GM12878 (cell line): ENCODE results near the gene RASD1. TPM values are rescaled to one million over a fixed set of nuclear protein-coding genes. Genes with fewer than 3 reads are reported as not detected.

Experiments used
- ATAC-seq: fragments of 200-7000 bp; cut with Tn5 transposase; 3 replicates; pipeline ENCODE4 v1.9.1; 2020; ENCODE audit warnings: mild to moderate bottlenecking, moderate library complexity
- BruUV-seq: library from RNA; stranded (reverse); fragments of 400-500 nt; replicated peaks from 2 replicates; lab custom pipeline; 2021; lab: Mats Ljungman, UMichigan
- CTCF ChIA-PET: fragments of 300-600 bp; sonication (Branson Sonifier 250); formaldehyde crosslinking; extraction: SDS; loops from one replicate; lab custom pipeline; 2021; ENCODE audit warnings: inconsistent platforms; lab: Yijun Ruan, JAX
- POLR2A ChIA-PET: fragments of 350-600 bp; formaldehyde crosslinking; extraction: SDS; loops from one replicate; lab custom pipeline; 2021; ENCODE audit warnings: inconsistent platforms; lab: Charles Lee
- RAD21 ChIA-PET: fragments of 300-600 bp; sonication (Branson Sonifier 250); formaldehyde crosslinking; loops from one replicate; lab custom pipeline; 2023; ENCODE audit warnings: antibody characterized with exemption; ENCODE audit not compliant: unreplicated experiment; lab: Charles Lee
- SMC1A ChIA-PET: fragments of 300-600 bp; sonication (Branson Sonifier 250); formaldehyde crosslinking; loops from one replicate; lab custom pipeline; 2023; ENCODE audit not compliant: unreplicated experiment, uncharacterized antibody; lab: Charles Lee
- DNase-seq: peaks from one replicate; pipeline ENCODE4 v3.0.0-alpha.2; 2011; ENCODE audit warnings: low read depth, low spot score
- FAIRE-seq: peaks from 3 replicates; lab custom pipeline; 2011; peaks lifted over from hg19 to GRCh38; lab: Jason Lieb, UNC
- H2AFZ ChIP-seq: 2 replicates; pipeline ENCODE4 v1.6.0; 2011; ENCODE audit warnings: low read depth, low read length, control low read depth; ENCODE audit not compliant: control insufficient read depth
- H3K27ac ChIP-seq: 2 replicates; pipeline ENCODE4 v1.5.1; 2011; ENCODE audit warnings: control low read depth; ENCODE audit not compliant: control insufficient read depth, insufficient read depth
- H3K27me3 ChIP-seq, 2 experiments: replicated peaks in 1 of 2; 2 replicates each; pipeline versions ENCODE4 v1.6.0 to v1.6.1; 2011; ENCODE audit warnings: low read length in 1 of 2; ENCODE audit not compliant: control insufficient read depth in 2 of 2, insufficient read depth in 2 of 2
- H3K36me3 ChIP-seq, 2 experiments: 2 replicates each; pipeline ENCODE4 v1.5.1; 2011; ENCODE audit warnings: low read length in 1 of 2; ENCODE audit not compliant: control insufficient read depth in 2 of 2, insufficient read depth in 2 of 2
- H3K4me1 ChIP-seq: 2 replicates; pipeline ENCODE4 v1.6.1; 2011; ENCODE audit warnings: mild to moderate bottlenecking, low read length, moderate library complexity, mixed read lengths; ENCODE audit not compliant: control insufficient read depth, insufficient read depth
- H3K4me2 ChIP-seq: 2 replicates; pipeline ENCODE4 v1.6.0; 2011; ENCODE audit warnings: control low read depth; ENCODE audit not compliant: control insufficient read depth, insufficient read depth
- H3K4me3 ChIP-seq: fragments of 200-600 bp; sonication (generic); 2 replicates; pipeline ENCODE4 v1.5.1; 2016
- H3K79me2 ChIP-seq: 2 replicates; pipeline ENCODE4 v1.6.0; 2011; ENCODE audit warnings: low read length; ENCODE audit not compliant: control insufficient read depth, insufficient read depth
- H3K9ac ChIP-seq: 2 replicates; pipeline ENCODE4 v1.8.0; 2011; ENCODE audit warnings: low read length, control low read depth, mixed read lengths; ENCODE audit not compliant: control insufficient read depth, insufficient read depth
- H3K9me3 ChIP-seq: replicated peaks from 3 replicates; pipeline ENCODE4 v1.5.1; 2011; ENCODE audit warnings: mild to moderate bottlenecking, low read length; ENCODE audit not compliant: control insufficient read depth, insufficient read depth
- H4K20me1 ChIP-seq: 2 replicates; pipeline ENCODE4 v1.6.0; 2011; ENCODE audit not compliant: control insufficient read depth, insufficient read depth
- ASH2L ChIP-seq: fragments of 300-600, 200-600 bp; sonication (generic); IDR thresholded peaks from 2 replicates; pipeline ENCODE4 v1.6.1; 2017; ENCODE audit warnings: low read depth, mild to moderate bottlenecking, borderline replicate concordance
- ATF7 ChIP-seq: fragments of 450-650 bp; IDR thresholded peaks from 2 replicates; pipeline ENCODE4 v1.6.1; 2016; ENCODE audit warnings: low read depth, mild to moderate bottlenecking
- CHD2 ChIP-seq: IDR thresholded peaks from 2 replicates; pipeline ENCODE4 v1.6.1; 2011; ENCODE audit warnings: low read depth, low read length, improper control_type of control experiment, borderline replicate concordance
- DPF2 ChIP-seq: fragments of 450-650 bp; IDR thresholded peaks from 2 replicates; pipeline ENCODE4 v1.6.1; 2017; ENCODE audit warnings: mild to moderate bottlenecking
- MTA2 ChIP-seq: fragments of 450-650 bp; IDR thresholded peaks from 2 replicates; pipeline ENCODE4 v1.6.1; 2016; ENCODE audit warnings: low read depth, mild to moderate bottlenecking, moderate library complexity
- NFXL1 ChIP-seq: fragments of 450-650 bp; IDR thresholded peaks from 2 replicates; pipeline ENCODE4 v1.6.1; 2017; ENCODE audit warnings: antibody characterized with exemption, mild to moderate bottlenecking, borderline replicate concordance
- NR2F1 ChIP-seq: fragments of 450-650 bp; conservative IDR thresholded peaks from 2 replicates; pipeline ENCODE4 v1.6.1; 2017; ENCODE audit warnings: mild to moderate bottlenecking
- TCF7 ChIP-seq: IDR thresholded peaks from 2 replicates; pipeline ENCODE4 v1.6.1; 2014; ENCODE audit warnings: antibody characterized with exemption, borderline replicate concordance
- ZNF217 ChIP-seq: fragments of 450-650 bp; IDR thresholded peaks from 2 replicates; pipeline ENCODE4 v1.6.1; 2017; ENCODE audit warnings: antibody characterized with exemption, mild to moderate bottlenecking
- ZNF24 ChIP-seq: fragments of 450-650 bp; IDR thresholded peaks from 2 replicates; pipeline ENCODE4 v1.6.1; 2017; ENCODE audit warnings: antibody characterized with exemption, mild to moderate bottlenecking
- ZNF384 ChIP-seq: IDR thresholded peaks from 2 replicates; pipeline ENCODE4 v1.6.1; 2012; ENCODE audit warnings: low read depth, mild to moderate bottlenecking, low read length, improper control_type of control experiment, borderline replicate concordance
- WGBS: methylation state at CpG from one replicate; pipeline ENCODE4 v1.1.6; 2016; ENCODE audit warnings: low lambda C conversion rate; ENCODE audit not compliant: insufficient replicate concordance, insufficient coverage; ENCODE audit errors: missing lambda C conversion rate; 5-methylcytosine and 5-hydroxymethylcytosine counted together
- in situ Hi-C: fragments of 300-500 bp; cut with MboI; formaldehyde crosslinking; loops from 9 replicates; pipeline ENCODE4 v1.14.3; 2018; ENCODE audit warnings: mixed read lengths
- intact Hi-C: fragments of 100-400 bp; cut with micrococcal nuclease; formaldehyde crosslinking; loops from one replicate; pipeline ENCODE4 v1.14.2; 2022; ENCODE audit not compliant: unreplicated experiment
- polyA plus RNA-seq, 11 experiments: library from polyadenylated mRNA; depleted of rRNA in 4 of 11; unstranded in 6 of 11; stranded (reverse) in 5 of 11; fragments of >200 nt; fragmentation: Nextera tagmentation in 4 of 11; fragmentation: Illumina TruSeq in 1 of 11; extraction: Ambion mirVana in 4 of 11; extraction: Trizol in 1 of 11; gene quantifications; 1 replicate in 1 of 11; 2 replicates in 10 of 11; pipeline versions ENCODE4 v1.2.1 to v1.2.3, GENCODE V29; 2011 to 2016; ENCODE audit warnings: inconsistent platforms in 2 of 11, missing spikeins in 2 of 11, low read depth in 1 of 11
- total RNA-seq, 4 experiments: library from RNA; depleted of rRNA in 3 of 4; stranded (reverse); fragments of >200 nt in 3 of 4; fragmentation: Illumina TruSeq in 1 of 4; extraction: Trizol in 1 of 4; gene quantifications; 2 replicates each; pipeline versions ENCODE4 v1.2.1 to v1.2.3, GENCODE V29; 2013 to 2021
- TF ChIP-seq, protein P1 (sequence below): fragments of 450-650 bp; IDR thresholded peaks from 2 replicates; pipeline ENCODE4 v1.6.1; 2018; ENCODE audit warnings: mild to moderate bottlenecking, low read depth, moderate library complexity; ENCODE audit not compliant: partially characterized antibody
- TF ChIP-seq, protein P2 (sequence below): fragments of 450-650 bp; IDR thresholded peaks from 2 replicates; pipeline ENCODE4 v1.6.1; 2017; ENCODE audit warnings: mild to moderate bottlenecking, low read depth, inconsistent platforms; ENCODE audit not compliant: poor library complexity, severe bottlenecking
- TF ChIP-seq, protein P3 (sequence below): fragments of 450-650 bp; conservative IDR thresholded peaks from 2 replicates; pipeline ENCODE4 v1.6.1; 2017; ENCODE audit warnings: mild to moderate bottlenecking, moderate library complexity
- TF ChIP-seq, protein P4 (sequence below): fragments of 450-650 bp; formaldehyde crosslinking; IDR thresholded peaks from 2 replicates; pipeline ENCODE4 v1.5.0; 2022; ENCODE audit warnings: mild to moderate bottlenecking, missing genetic modification characterization

Gene RASD1
- total and polyA plus RNA-seq, 10 of the 15 experiments (the other 5 are each of a cell fraction or from before 2014, with no cell fraction given): 0.14 to 0.33 TPM; not detected in 8

DNA sequence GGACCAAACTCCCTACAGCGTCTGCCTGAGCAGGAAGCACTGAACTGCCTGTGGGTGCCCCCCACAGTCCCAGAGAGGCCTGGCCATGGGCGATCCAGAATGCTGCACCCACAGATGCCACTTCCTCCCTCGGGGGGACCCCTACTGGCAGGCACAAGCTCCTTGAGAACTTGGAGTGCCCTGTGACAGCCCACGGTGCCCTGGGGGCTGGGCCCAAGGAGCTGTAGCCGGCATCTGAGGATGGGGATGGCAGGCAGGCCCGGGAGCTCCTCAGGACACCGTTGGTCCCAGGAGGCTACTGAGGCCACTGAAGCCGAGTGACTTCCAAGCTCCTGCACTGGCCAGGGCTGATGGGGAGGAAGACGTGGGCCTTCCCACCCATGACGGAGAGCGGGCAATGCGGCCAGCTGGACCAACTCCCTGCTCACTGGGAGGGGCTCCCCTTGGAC is 15.1 kb upstream of the RASD1 start:
- no TSS peak for BruUV-seq
- SMC1A ChIA-PET: no interaction called here
- H3K79me2 ChIP-seq: no peaks in the 10 kb centered on the region
- no peak for FAIRE-seq
- no peaks in the 10 kb centered on the region for H3K27me3 ChIP-seq
- POLR2A ChIA-PET: no interaction called here
- H3K4me3 ChIP-seq: no peak overlapping the region
- 38% methylated on average over 12 of the region's 12 CpGs for WGBS
- in situ Hi-C loops: no loop called here
- DNase-seq: no peak
- CTCF ChIA-PET: interaction anchor here (0.7 kb wide), 1 partner anchor 57 kb away, joined by 3 read pairs; no protein-coding TSS in a partner anchor
- intact Hi-C loops: no loop called here
- H3K27ac ChIP-seq: no peak overlapping the region
- H3K4me1 ChIP-seq: no peaks in the 10 kb centered on the region
- no peaks in the 10 kb centered on the region for H4K20me1 ChIP-seq
- H2AFZ ChIP-seq: no peak overlapping the region
- no peak overlapping the region for H3K9ac ChIP-seq
- no peaks in the 10 kb centered on the region for H3K9me3 ChIP-seq
- H3K36me3 ChIP-seq: no peaks in the 10 kb centered on the region
- RAD21 ChIA-PET: no interaction called here
- no peak for ATAC-seq
- H3K4me2 ChIP-seq: no peak overlapping the region
- no peak for TF ChIP-seq NR2F1
- TF ChIP-seq, protein P1, sequence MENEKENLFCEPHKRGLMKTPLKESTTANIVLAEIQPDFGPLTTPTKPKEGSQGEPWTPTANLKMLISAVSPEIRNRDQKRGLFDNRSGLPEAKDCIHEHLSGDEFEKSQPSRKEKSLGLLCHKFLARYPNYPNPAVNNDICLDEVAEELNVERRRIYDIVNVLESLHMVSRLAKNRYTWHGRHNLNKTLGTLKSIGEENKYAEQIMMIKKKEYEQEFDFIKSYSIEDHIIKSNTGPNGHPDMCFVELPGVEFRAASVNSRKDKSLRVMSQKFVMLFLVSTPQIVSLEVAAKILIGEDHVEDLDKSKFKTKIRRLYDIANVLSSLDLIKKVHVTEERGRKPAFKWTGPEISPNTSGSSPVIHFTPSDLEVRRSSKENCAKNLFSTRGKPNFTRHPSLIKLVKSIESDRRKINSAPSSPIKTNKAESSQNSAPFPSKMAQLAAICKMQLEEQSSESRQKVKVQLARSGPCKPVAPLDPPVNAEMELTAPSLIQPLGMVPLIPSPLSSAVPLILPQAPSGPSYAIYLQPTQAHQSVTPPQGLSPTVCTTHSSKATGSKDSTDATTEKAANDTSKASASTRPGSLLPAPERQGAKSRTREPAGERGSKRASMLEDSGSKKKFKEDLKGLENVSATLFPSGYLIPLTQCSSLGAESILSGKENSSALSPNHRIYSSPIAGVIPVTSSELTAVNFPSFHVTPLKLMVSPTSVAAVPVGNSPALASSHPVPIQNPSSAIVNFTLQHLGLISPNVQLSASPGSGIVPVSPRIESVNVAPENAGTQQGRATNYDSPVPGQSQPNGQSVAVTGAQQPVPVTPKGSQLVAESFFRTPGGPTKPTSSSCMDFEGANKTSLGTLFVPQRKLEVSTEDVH: no peak
- no peak for TF ChIP-seq DPF2
- no peak for TF ChIP-seq ZNF24
- no peak for TF ChIP-seq ATF7
- TF ChIP-seq MTA2: no peak
- no peak for TF ChIP-seq ASH2L
- no peak for TF ChIP-seq NFXL1
- TF ChIP-seq ZNF384: no peak
- no peak for TF ChIP-seq ZNF217
- TF ChIP-seq, protein P2, sequence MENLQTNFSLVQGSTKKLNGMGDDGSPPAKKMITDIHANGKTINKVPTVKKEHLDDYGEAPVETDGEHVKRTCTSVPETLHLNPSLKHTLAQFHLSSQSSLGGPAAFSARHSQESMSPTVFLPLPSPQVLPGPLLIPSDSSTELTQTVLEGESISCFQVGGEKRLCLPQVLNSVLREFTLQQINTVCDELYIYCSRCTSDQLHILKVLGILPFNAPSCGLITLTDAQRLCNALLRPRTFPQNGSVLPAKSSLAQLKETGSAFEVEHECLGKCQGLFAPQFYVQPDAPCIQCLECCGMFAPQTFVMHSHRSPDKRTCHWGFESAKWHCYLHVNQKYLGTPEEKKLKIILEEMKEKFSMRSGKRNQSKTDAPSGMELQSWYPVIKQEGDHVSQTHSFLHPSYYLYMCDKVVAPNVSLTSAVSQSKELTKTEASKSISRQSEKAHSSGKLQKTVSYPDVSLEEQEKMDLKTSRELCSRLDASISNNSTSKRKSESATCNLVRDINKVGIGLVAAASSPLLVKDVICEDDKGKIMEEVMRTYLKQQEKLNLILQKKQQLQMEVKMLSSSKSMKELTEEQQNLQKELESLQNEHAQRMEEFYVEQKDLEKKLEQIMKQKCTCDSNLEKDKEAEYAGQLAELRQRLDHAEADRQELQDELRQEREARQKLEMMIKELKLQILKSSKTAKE: no peak
- TF ChIP-seq, protein P3, sequence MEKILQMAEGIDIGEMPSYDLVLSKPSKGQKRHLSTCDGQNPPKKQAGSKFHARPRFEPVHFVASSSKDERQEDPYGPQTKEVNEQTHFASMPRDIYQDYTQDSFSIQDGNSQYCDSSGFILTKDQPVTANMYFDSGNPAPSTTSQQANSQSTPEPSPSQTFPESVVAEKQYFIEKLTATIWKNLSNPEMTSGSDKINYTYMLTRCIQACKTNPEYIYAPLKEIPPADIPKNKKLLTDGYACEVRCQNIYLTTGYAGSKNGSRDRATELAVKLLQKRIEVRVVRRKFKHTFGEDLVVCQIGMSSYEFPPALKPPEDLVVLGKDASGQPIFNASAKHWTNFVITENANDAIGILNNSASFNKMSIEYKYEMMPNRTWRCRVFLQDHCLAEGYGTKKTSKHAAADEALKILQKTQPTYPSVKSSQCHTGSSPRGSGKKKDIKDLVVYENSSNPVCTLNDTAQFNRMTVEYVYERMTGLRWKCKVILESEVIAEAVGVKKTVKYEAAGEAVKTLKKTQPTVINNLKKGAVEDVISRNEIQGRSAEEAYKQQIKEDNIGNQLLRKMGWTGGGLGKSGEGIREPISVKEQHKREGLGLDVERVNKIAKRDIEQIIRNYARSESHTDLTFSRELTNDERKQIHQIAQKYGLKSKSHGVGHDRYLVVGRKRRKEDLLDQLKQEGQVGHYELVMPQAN: no peak
- no peak for TF ChIP-seq TCF7
- no peak for TF ChIP-seq CHD2
- TF ChIP-seq, protein P4, sequence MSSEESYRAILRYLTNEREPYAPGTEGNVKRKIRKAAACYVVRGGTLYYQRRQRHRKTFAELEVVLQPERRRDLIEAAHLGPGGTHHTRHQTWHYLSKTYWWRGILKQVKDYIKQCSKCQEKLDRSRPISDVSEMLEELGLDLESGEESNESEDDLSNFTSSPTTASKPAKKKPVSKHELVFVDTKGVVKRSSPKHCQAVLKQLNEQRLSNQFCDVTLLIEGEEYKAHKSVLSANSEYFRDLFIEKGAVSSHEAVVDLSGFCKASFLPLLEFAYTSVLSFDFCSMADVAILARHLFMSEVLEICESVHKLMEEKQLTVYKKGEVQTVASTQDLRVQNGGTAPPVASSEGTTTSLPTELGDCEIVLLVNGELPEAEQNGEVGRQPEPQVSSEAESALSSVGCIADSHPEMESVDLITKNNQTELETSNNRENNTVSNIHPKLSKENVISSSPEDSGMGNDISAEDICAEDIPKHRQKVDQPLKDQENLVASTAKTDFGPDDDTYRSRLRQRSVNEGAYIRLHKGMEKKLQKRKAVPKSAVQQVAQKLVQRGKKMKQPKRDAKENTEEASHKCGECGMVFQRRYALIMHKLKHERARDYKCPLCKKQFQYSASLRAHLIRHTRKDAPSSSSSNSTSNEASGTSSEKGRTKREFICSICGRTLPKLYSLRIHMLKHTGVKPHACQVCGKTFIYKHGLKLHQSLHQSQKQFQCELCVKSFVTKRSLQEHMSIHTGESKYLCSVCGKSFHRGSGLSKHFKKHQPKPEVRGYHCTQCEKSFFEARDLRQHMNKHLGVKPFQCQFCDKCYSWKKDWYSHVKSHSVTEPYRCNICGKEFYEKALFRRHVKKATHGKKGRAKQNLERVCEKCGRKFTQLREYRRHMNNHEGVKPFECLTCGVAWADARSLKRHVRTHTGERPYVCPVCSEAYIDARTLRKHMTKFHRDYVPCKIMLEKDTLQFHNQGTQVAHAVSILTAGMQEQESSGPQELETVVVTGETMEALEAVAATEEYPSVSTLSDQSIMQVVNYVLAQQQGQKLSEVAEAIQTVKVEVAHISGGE (CRISPR knock-in tag): no peak
